ENCODE data around the gene FRMD4A.

Gene FRMD4A

DNA sequence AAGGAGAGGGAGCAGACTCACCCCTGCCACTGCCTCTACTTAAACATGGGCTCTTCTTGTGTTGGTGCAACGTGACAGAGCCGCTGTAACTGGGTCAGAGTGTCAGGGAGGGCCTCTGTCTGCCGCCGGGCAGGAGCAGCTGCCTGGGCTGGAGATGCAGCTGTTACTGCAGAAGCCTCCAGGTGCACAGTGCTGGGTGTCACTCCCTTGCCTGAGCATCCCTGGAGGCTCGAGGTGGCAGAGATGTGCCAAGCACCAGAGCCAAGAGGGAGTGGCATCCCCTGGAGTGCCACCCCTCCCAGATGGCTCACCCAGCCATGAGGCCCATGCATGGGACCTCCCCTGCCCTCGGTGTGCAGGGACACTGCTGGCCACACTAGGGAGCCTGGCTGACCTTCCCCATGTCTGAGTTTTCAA is 598.3 kb downstream of the FRMD4A start:
- Histone ChIP-seq H3K27me3 (ENCODE audit: control insufficient read depth in 5 of 5, insufficient read depth in 4 of 5, low read length in 5 of 5) (no peaks in the 10 kb centered on the region), H3K36me3 (ENCODE audit: control insufficient read depth in 5 of 5, insufficient read depth in 5 of 5, low read length in 5 of 5) (peaks cover 18 to 92% (median 73%) of the 10 kb centered on the region in 5 donors), H3K4me1 (ENCODE audit: control insufficient read depth in 5 of 5, insufficient read depth in 5 of 5, low read length in 5 of 5) (peaks cover 2 to 12% (median 9%) of the 10 kb centered on the region in 5 donors), H3K4me3 (ENCODE audit: low read depth in 1 of 5, low read length in 5 of 5) (no peak overlapping the region), H3K27ac (ENCODE audit: low read depth, low read length) (no peak overlapping the region), H3K9ac (ENCODE audit: low read length in 5 of 5) (no peak overlapping the region), H3K9me3 (ENCODE audit: control insufficient read depth in 5 of 5, low read length in 5 of 5) (no peaks in the 10 kb centered on the region)

DNA sequence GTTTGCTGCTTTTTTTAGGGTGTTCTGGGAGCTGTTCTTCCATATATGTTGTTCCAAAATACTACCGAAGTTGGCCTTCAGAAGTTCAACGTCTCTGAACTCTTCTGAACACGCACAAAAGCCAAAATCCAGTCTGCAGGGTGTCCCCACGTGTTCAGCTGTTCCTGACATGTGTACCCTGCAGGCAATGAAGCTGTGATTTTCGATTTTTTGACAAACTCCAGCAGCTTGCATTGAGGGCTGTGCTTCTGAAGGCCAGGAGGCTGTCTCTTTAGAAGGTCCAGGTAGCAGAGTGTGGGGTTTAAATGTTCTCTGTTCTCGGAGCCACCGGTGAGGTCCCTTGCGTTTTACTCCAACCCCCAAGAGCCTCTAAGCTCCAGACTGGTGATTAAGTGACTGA is 598.9 kb downstream of the FRMD4A start:
- H3K27ac ChIP-seq (ENCODE audit: low read depth, low read length), result no peak overlapping the region
- peaks cover 16 to 92% (median 72%) of the 10 kb centered on the region in 5 donors for H3K36me3 ChIP-seq (ENCODE audit: control insufficient read depth in 5 of 5, insufficient read depth in 5 of 5, low read length in 5 of 5)
- peaks cover 2 to 12% (median 9%) of the 10 kb centered on the region in 5 donors for H3K4me1 ChIP-seq (ENCODE audit: control insufficient read depth in 5 of 5, insufficient read depth in 5 of 5, low read length in 5 of 5)

DNA sequence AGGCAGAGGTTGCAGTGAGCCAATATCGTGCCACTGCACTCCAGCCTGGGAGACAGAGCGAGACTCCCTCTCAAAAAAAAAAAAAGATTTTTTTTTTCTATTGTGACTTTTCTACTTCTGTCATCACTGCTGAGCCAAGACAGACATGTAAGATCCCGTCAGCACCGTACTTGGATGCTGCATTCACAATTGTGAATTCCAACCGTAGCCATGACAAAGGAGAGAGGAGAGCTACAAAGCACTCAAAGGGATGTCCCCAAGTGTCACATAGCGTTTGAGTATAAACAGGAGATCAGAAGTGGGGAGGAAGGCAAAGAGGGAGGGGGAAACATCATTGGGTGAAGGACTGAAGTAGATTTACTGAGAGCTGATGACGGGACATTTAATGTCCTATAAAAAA is 599.8 kb downstream of the FRMD4A start:
- Histone ChIP-seq H3K27me3 (ENCODE audit: control insufficient read depth in 5 of 5, insufficient read depth in 4 of 5, low read length in 5 of 5) (no peaks in the 10 kb centered on the region), H3K4me3 (ENCODE audit: low read depth in 1 of 5, low read length in 5 of 5) (no peak overlapping the region), H3K27ac (ENCODE audit: low read depth, low read length) (no peak overlapping the region), H3K9ac (ENCODE audit: low read length in 5 of 5) (no peak overlapping the region), H3K4me1 (ENCODE audit: control insufficient read depth in 5 of 5, insufficient read depth in 5 of 5, low read length in 5 of 5) (peaks cover 2 to 12% (median 9%) of the 10 kb centered on the region in 5 donors), H3K9me3 (ENCODE audit: control insufficient read depth in 5 of 5, low read length in 5 of 5) (no peaks in the 10 kb centered on the region), H3K36me3 (ENCODE audit: control insufficient read depth in 5 of 5, insufficient read depth in 5 of 5, low read length in 5 of 5) (peaks cover 11 to 91% (median 69%) of the 10 kb centered on the region in 5 donors)

More for the DNA sequence above, 598.9 kb downstream of the FRMD4A start:
- Histone ChIP-seq H3K9me3 (ENCODE audit: control insufficient read depth in 5 of 5, low read length in 5 of 5) (no peaks in the 10 kb centered on the region), H3K4me3 (ENCODE audit: low read depth in 1 of 5, low read length in 5 of 5) (no peak overlapping the region), H3K27me3 (ENCODE audit: control insufficient read depth in 5 of 5, insufficient read depth in 4 of 5, low read length in 5 of 5) (no peaks in the 10 kb centered on the region), H3K9ac (ENCODE audit: low read length in 5 of 5) (no peak overlapping the region)

DNA sequence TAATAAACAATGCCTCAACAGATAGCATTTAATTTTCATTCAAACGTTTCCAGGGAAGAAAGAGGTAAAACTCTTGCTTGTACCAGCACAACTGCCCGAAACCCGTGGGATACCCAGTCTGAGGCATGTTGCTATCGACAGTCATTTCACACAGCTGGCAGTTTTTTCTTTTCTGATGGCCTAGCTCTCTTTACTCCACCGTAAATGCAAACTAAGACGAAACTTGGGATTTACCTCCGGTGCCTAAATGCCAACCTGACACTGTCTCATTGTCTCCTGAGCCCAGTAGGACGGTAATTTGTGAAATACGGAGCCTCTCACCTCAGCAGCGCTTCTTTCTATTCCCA is 600.4 kb downstream of the FRMD4A start:
- H3K4me3 ChIP-seq (ENCODE audit: low read depth in 1 of 5, low read length in 5 of 5), result no peak overlapping the region
- H3K9ac ChIP-seq (ENCODE audit: low read length in 5 of 5), result no peak overlapping the region
- no peak overlapping the region for H3K27ac ChIP-seq (ENCODE audit: low read depth, low read length)
- H3K4me1 ChIP-seq (ENCODE audit: control insufficient read depth in 5 of 5, insufficient read depth in 5 of 5, low read length in 5 of 5), result peaks cover 2 to 12% (median 9%) of the 10 kb centered on the region in 5 donors
- peaks cover 8 to 88% (median 65%) of the 10 kb centered on the region in 5 donors for H3K36me3 ChIP-seq (ENCODE audit: control insufficient read depth in 5 of 5, insufficient read depth in 5 of 5, low read length in 5 of 5)
- H3K9me3 ChIP-seq (ENCODE audit: control insufficient read depth in 5 of 5, low read length in 5 of 5), result no peaks in the 10 kb centered on the region
- H3K27me3 ChIP-seq (ENCODE audit: control insufficient read depth in 5 of 5, insufficient read depth in 4 of 5, low read length in 5 of 5), result no peaks in the 10 kb centered on the region

DNA sequence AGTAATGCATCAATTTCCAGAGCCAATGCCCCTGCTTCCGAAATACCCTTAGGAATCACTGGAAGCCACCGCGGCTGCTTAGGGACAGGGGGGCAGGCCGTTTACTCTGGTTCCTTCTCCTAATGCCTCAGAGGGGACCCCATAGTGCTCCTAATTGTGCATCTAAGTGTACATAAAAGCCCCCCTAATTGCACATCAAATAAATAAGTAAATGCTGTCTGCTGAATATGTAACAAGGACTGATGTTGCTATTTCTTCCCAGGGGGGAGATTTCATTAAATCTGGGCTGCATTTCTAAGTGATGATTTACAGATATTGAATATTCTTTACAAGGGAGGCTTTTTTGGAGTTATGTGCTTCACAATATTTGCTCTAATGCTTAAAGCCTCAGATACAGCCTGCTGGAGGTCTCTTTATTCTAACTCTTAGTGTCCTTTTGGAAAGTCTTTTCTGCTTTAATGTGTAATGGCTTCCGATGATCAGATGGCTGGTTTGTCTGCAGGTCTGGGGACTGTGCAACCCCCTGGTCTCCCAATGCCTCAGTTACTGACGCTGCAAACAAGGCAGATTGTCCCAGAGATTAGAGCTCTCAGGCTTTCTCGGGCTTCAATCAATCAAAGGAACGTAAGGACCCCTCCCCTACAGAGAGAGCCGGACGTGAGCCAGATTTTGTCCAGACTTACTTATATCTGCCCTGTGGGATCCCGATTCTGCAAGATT is 601.0 kb downstream of the FRMD4A start:
- Histone ChIP-seq H3K9ac (ENCODE audit: low read length in 5 of 5) (no peak overlapping the region), H3K9me3 (ENCODE audit: control insufficient read depth in 5 of 5, low read length in 5 of 5) (no peaks in the 10 kb centered on the region), H3K4me1 (ENCODE audit: control insufficient read depth in 5 of 5, insufficient read depth in 5 of 5, low read length in 5 of 5) (peaks cover 2 to 12% (median 9%) of the 10 kb centered on the region in 5 donors), H3K36me3 (ENCODE audit: control insufficient read depth in 5 of 5, insufficient read depth in 5 of 5, low read length in 5 of 5) (peaks cover 5 to 87% (median 65%) of the 10 kb centered on the region in 5 donors), H3K27me3 (ENCODE audit: control insufficient read depth in 5 of 5, insufficient read depth in 4 of 5, low read length in 5 of 5) (no peaks in the 10 kb centered on the region), H3K27ac (ENCODE audit: low read depth, low read length) (no peak overlapping the region), H3K4me3 (ENCODE audit: low read depth in 1 of 5, low read length in 5 of 5) (no peak overlapping the region)

DNA sequence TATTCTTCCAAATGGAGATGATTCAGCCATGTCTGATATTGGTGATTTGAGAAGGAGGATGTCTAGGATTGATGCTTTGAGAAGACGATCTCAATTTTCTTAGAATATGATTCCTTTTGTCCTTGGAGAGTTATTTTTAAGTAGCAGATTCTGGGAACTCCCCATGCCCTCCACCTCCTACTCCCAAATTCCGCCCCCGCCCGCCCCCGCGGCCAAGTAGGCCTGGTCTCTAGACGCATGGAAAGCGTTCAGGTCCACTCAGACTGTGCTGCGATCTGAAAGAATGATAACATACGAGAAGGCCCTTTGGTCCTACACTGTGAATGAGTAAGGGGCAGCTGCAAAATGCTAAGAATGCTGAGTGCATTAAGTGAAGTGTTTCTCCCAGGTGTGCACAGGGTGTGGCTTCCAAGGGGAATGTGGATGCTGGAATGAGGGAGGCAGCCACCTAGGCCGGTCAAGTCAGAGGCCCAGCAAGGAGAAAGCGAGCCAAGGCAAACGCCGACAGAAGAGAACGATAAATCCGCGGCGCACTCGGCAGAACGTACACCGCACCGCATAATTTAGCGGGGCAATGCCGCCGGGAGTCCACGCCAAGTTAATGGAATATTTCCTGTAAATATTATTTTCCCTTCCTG is 601.7 kb downstream of the FRMD4A start:
- Histone ChIP-seq H3K4me3 (ENCODE audit: low read depth in 1 of 5, low read length in 5 of 5) (no peak overlapping the region), H3K9me3 (ENCODE audit: control insufficient read depth in 5 of 5, low read length in 5 of 5) (no peaks in the 10 kb centered on the region), H3K27me3 (ENCODE audit: control insufficient read depth in 5 of 5, insufficient read depth in 4 of 5, low read length in 5 of 5) (no peaks in the 10 kb centered on the region), H3K9ac (ENCODE audit: low read length in 5 of 5) (no peak overlapping the region), H3K27ac (ENCODE audit: low read depth, low read length) (no peak overlapping the region), H3K36me3 (ENCODE audit: control insufficient read depth in 5 of 5, insufficient read depth in 5 of 5, low read length in 5 of 5) (peaks cover 5 to 86% (median 65%) of the 10 kb centered on the region in 5 donors), H3K4me1 (ENCODE audit: control insufficient read depth in 5 of 5, insufficient read depth in 5 of 5, low read length in 5 of 5) (peaks cover 2 to 14% (median 9%) of the 10 kb centered on the region in 5 donors)

DNA sequence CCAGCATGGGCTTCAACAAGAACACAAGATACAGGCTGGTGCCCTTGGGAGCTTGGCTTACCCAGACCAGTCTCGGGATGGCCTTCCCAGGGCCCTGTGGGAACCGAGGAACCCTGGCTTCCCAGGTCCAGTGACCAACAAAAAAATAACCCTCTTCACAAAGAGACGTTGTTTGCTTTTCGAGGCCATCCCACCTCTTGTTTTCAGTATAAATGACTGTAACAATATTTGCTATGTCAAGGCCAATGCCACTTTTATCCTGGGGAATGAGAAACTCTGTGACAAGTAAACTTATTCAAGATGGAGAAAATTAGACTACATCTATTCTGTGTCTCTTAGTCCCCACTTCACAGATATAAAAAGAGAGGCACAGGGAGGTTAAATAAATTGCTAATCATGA is 605.1 kb downstream of the FRMD4A start:
- no peak overlapping the region for H3K27ac ChIP-seq (ENCODE audit: low read depth, low read length)
- peaks cover 0 to 5% (median 0%) of the 10 kb centered on the region in 5 donors for H3K4me1 ChIP-seq (ENCODE audit: control insufficient read depth in 5 of 5, insufficient read depth in 5 of 5, low read length in 5 of 5)
- H3K9me3 ChIP-seq (ENCODE audit: control insufficient read depth in 5 of 5, low read length in 5 of 5), result no peaks in the 10 kb centered on the region
- peaks cover 5 to 76% (median 57%) of the 10 kb centered on the region in 5 donors for H3K36me3 ChIP-seq (ENCODE audit: control insufficient read depth in 5 of 5, insufficient read depth in 5 of 5, low read length in 5 of 5)
- H3K9ac ChIP-seq (ENCODE audit: low read length in 5 of 5), result no peak overlapping the region
- no peaks in the 10 kb centered on the region for H3K27me3 ChIP-seq (ENCODE audit: control insufficient read depth in 5 of 5, insufficient read depth in 4 of 5, low read length in 5 of 5)
- no peak overlapping the region for H3K4me3 ChIP-seq (ENCODE audit: low read depth in 1 of 5, low read length in 5 of 5)

DNA sequence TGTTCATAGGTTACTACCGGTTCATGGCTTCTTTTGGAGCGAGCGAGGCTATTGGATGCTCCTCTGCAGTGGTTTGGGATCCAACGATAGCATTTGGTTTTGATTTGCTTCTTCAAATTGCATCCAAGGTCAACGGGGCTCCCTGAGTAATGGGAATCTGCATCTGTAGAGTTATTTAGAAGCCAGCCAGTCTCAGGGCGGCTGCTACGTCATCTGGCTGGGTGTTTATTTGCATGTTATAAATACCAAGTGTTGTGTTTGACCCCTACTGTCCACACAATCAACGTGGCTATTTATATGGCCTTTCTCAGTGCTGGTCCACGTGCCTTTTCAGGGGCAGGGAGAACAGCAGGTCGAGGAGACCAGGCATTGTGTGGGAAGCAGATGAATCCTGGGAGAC is 606.2 kb downstream of the FRMD4A start:
- Histone ChIP-seq H3K27ac (ENCODE audit: low read depth, low read length) (no peak overlapping the region), H3K4me3 (ENCODE audit: low read depth in 1 of 5, low read length in 5 of 5) (no peak overlapping the region)

DNA sequence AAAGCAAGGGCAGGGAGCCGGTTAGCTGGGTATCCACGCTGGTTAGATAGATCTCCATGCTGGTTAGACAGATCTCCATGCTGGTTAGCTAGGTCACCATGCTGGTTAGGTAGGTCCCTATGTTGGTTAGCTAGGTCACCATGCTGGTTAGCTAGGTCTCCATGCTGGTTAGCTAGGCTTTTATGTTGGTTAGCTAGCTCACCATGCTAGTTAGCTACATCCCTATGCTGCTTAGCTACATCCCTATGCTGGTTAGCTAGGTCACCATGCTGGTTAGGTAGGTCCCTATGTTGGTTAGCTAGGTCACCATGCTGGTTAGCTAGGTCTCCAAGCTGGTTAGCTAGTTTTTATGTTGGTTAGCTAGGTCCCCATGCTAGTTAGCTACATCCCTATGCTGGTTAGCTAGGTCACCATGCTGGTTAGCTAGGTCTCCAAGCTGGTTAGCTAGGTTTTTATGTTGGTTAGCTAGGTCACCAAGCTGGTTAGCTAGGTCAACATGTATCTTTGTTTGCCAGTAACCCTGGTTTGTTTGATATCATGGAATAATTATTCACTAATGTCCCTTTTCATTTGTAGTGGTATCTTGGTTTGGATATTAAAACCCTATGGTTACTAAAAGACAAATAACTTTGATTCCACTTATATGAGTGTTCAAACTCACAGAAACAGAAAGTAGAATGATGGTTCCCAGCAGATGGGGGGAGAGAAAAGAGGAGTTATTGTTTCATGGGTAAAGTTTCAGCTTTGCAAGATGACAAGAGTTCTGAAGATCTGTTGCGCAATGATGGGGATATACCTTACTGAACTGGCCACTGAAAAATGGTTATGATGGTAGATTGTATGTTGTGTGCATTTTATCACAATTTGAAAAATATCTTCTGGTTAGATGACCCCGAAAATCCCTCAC is 607.7 kb downstream of the FRMD4A start:
- Histone ChIP-seq H3K9me3 (ENCODE audit: control insufficient read depth in 5 of 5, low read length in 5 of 5) (no peaks in the 10 kb centered on the region), H3K36me3 (ENCODE audit: control insufficient read depth in 5 of 5, insufficient read depth in 5 of 5, low read length in 5 of 5) (peaks cover 3 to 56% (median 40%) of the 10 kb centered on the region in 5 donors), H3K9ac (ENCODE audit: low read length in 5 of 5) (no peak overlapping the region), H3K4me3 (ENCODE audit: low read depth in 1 of 5, low read length in 5 of 5) (no peak overlapping the region), H3K27me3 (ENCODE audit: control insufficient read depth in 5 of 5, insufficient read depth in 4 of 5, low read length in 5 of 5) (no peaks in the 10 kb centered on the region), H3K4me1 (ENCODE audit: control insufficient read depth in 5 of 5, insufficient read depth in 5 of 5, low read length in 5 of 5) (peaks cover 4 to 25% (median 23%) of the 10 kb centered on the region in 5 donors), H3K27ac (ENCODE audit: low read depth, low read length) (no peak overlapping the region)

More for the DNA sequence above, 606.2 kb downstream of the FRMD4A start:
- H3K27me3 ChIP-seq (ENCODE audit: control insufficient read depth in 5 of 5, insufficient read depth in 4 of 5, low read length in 5 of 5), result no peaks in the 10 kb centered on the region
- no peak overlapping the region for H3K9ac ChIP-seq (ENCODE audit: low read length in 5 of 5)
- peaks cover 3 to 70% (median 49%) of the 10 kb centered on the region in 5 donors for H3K36me3 ChIP-seq (ENCODE audit: control insufficient read depth in 5 of 5, insufficient read depth in 5 of 5, low read length in 5 of 5)
- no peaks in the 10 kb centered on the region for H3K9me3 ChIP-seq (ENCODE audit: control insufficient read depth in 5 of 5, low read length in 5 of 5)
- H3K4me1 ChIP-seq (ENCODE audit: control insufficient read depth in 5 of 5, insufficient read depth in 5 of 5, low read length in 5 of 5), result peaks cover 0 to 10% (median 8%) of the 10 kb centered on the region in 5 donors
